Calu3 (cell line): ENCODE results near the gene MMP11. TPM values are rescaled to one million over a fixed set of nuclear protein-coding genes. Genes with fewer than 3 reads are reported as not detected.

Experiments
- BruUV-seq: library from RNA; stranded (reverse); fragments of 400-500 nt; replicated peaks from 2 replicates; lab custom pipeline; 2021; lab: Mats Ljungman, UMichigan
- CTCF ChIA-PET: fragments of 300-600 bp; sonication (Branson Sonifier 250); formaldehyde crosslinking; loops from one replicate; lab custom pipeline; 2022; ENCODE audit warnings: antibody characterized with exemption; lab: Charles Lee
- DNase-seq: peaks from one replicate; pipeline ENCODE4 v3.0.0; 2022
- H3K27ac Mint-ChIP-seq: one replicate; pipeline ENCODE4 v1.8.0; 2022; ENCODE audit warnings: mixed read lengths; ENCODE audit not compliant: unreplicated experiment
- H3K27me3 Mint-ChIP-seq: one replicate; pipeline ENCODE4 v1.8.0; 2022; ENCODE audit warnings: mixed read lengths; ENCODE audit not compliant: unreplicated experiment
- H3K36me3 Mint-ChIP-seq: one replicate; pipeline ENCODE4 v1.8.0; 2022; ENCODE audit warnings: mild to moderate bottlenecking, moderate library complexity, mixed read lengths; ENCODE audit not compliant: insufficient read depth, unreplicated experiment
- H3K4me1 Mint-ChIP-seq: one replicate; pipeline ENCODE4 v1.8.0; 2022; ENCODE audit warnings: mild to moderate bottlenecking, low read depth, mixed read lengths; ENCODE audit not compliant: unreplicated experiment
- H3K4me3 Mint-ChIP-seq: one replicate; pipeline ENCODE4 v1.8.0; 2022; ENCODE audit warnings: mild to moderate bottlenecking, low read depth, moderate library complexity, mixed read lengths; ENCODE audit not compliant: unreplicated experiment
- H3K9me3 Mint-ChIP-seq: one replicate; pipeline ENCODE4 v1.8.0; 2022; ENCODE audit warnings: low read depth, mixed read lengths; ENCODE audit not compliant: unreplicated experiment
- intact Hi-C: fragments of 100-400 bp; cut with micrococcal nuclease; formaldehyde crosslinking; loops from one replicate; pipeline ENCODE4 v1.10.0; 2022; ENCODE audit not compliant: unreplicated experiment
- total RNA-seq: library from RNA; stranded (reverse); gene quantifications from 2 replicates; pipeline ENCODE4 v1.2.3, GENCODE V29; 2022
- TF ChIP-seq, protein P1 (sequence below): fragments of 200-600 bp; IDR thresholded peaks from one replicate; pipeline ENCODE4 v1.8.0; 2022; ENCODE audit warnings: antibody characterized with exemption; ENCODE audit not compliant: unreplicated experiment

Gene MMP11
- total RNA-seq, 1 experiment from 2014 or later: 2.0 TPM

DNA sequence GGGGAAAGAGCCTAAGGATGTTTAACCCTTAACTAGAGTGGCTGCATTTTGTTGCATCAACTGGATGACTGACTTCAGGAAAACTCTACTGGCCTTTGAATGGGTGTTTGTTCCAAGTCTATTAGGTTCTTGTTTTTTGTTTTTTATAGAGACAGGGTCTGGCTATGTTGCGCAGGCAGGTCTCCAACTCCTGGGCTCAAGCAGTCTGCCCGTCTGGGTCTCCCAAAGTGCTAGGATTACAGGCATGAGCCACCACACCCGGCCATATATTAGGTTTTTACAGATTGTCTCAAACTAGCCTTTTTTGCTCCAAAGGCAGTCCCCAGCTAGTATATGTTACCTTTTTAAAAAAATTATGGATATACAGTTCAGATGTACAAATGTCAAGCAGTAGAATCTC, 15.3 kb downstream of the MMP11 start:
- intact Hi-C loops: loop anchor here (10.0 kb wide), 1 partner anchor 47 kb away; the partner anchor contains the start of gene DERL3
- TSS peak; percentile 64 for BruUV-seq
- H3K36me3 Mint-ChIP-seq: peaks cover 38% of the 10 kb centered on the region
- TF ChIP-seq, protein P1, sequence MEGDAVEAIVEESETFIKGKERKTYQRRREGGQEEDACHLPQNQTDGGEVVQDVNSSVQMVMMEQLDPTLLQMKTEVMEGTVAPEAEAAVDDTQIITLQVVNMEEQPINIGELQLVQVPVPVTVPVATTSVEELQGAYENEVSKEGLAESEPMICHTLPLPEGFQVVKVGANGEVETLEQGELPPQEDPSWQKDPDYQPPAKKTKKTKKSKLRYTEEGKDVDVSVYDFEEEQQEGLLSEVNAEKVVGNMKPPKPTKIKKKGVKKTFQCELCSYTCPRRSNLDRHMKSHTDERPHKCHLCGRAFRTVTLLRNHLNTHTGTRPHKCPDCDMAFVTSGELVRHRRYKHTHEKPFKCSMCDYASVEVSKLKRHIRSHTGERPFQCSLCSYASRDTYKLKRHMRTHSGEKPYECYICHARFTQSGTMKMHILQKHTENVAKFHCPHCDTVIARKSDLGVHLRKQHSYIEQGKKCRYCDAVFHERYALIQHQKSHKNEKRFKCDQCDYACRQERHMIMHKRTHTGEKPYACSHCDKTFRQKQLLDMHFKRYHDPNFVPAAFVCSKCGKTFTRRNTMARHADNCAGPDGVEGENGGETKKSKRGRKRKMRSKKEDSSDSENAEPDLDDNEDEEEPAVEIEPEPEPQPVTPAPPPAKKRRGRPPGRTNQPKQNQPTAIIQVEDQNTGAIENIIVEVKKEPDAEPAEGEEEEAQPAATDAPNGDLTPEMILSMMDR: no peak
- peaks cover 11% of the 10 kb centered on the region for H3K4me1 Mint-ChIP-seq
- H3K27me3 Mint-ChIP-seq: no peaks in the 10 kb centered on the region
- no peaks in the 10 kb centered on the region for H3K9me3 Mint-ChIP-seq
- peak overlapping the region; percentile 79 for H3K4me3 Mint-ChIP-seq
- no peak for DNase-seq
- H3K27ac Mint-ChIP-seq: no peak overlapping the region
- CTCF ChIA-PET: no interaction called here

DNA sequence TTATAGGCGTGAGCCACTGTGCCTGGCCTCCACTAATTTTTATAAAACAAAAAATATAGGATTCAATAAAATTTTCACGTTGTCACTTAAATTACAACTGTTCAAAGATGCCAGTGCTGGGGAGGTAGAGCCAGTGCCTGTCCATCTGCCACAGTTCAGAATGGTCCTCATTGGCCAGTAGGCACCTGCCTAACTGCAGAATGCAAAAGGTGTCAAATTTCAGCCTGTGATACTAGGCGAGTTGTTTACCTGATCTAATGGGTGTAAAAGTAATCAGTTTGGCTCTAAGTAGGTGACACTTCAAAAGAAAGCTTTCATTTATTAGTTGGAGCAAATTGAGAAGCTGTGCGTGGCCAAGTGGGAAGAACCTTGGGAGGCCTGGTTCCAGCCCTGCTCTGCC, 16.5 kb downstream of the MMP11 start:
- no TSS peak for BruUV-seq
- no peaks in the 10 kb centered on the region for H3K9me3 Mint-ChIP-seq

DNA sequence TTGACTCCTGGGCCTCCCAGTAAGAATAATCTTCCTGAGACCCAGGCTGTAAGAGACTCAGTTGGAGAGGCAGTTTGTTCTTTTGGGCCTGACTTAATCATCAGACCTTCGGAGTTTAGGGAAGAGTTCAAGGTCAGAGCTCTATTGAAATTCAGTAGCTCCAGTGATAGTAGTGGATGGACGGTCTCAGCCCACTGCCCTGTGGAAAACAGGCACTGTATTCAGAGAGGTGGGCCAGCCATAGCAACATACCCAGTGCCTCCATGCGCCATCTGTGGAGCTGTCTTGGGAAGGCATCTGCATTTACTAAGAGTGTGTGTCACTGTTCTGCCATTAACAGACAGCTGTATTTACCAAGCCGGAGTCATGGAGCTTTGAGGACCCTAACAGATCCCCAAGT, 17.0 kb downstream of the MMP11 start:
- no peak for DNase-seq
- intact Hi-C loops: loop anchor here (10.0 kb wide), 1 partner anchor 45 kb away; the partner anchor contains the start of gene DERL3
- H3K27ac Mint-ChIP-seq: no peak overlapping the region
- H3K4me1 Mint-ChIP-seq: peaks cover 2% of the 10 kb centered on the region
- TF ChIP-seq, protein P1: no peak
- CTCF ChIA-PET: interaction anchor here (0.8 kb wide), 1 partner anchor 19 kb away, joined by 5 read pairs; no protein-coding TSS in a partner anchor
- H3K9me3 Mint-ChIP-seq: no peaks in the 10 kb centered on the region
- no TSS peak for BruUV-seq
- H3K27me3 Mint-ChIP-seq: no peaks in the 10 kb centered on the region
- peaks cover 52% of the 10 kb centered on the region for H3K36me3 Mint-ChIP-seq
- no peak overlapping the region for H3K4me3 Mint-ChIP-seq

More for the DNA sequence above, 16.5 kb downstream of the MMP11 start:
- DNase-seq: no peak
- Mint-ChIP-seq H3K27me3 (no peaks in the 10 kb centered on the region), H3K4me1 (peaks cover 7% of the 10 kb centered on the region), H3K36me3 (peaks cover 47% of the 10 kb centered on the region), H3K27ac (no peak overlapping the region), H3K4me3 (no peak overlapping the region)
- TF ChIP-seq, protein P1: no peak
- intact Hi-C loops: loop anchor here (10.0 kb wide), 1 partner anchor 46 kb away; the partner anchor contains the start of gene DERL3
- CTCF ChIA-PET: no interaction called here

DNA sequence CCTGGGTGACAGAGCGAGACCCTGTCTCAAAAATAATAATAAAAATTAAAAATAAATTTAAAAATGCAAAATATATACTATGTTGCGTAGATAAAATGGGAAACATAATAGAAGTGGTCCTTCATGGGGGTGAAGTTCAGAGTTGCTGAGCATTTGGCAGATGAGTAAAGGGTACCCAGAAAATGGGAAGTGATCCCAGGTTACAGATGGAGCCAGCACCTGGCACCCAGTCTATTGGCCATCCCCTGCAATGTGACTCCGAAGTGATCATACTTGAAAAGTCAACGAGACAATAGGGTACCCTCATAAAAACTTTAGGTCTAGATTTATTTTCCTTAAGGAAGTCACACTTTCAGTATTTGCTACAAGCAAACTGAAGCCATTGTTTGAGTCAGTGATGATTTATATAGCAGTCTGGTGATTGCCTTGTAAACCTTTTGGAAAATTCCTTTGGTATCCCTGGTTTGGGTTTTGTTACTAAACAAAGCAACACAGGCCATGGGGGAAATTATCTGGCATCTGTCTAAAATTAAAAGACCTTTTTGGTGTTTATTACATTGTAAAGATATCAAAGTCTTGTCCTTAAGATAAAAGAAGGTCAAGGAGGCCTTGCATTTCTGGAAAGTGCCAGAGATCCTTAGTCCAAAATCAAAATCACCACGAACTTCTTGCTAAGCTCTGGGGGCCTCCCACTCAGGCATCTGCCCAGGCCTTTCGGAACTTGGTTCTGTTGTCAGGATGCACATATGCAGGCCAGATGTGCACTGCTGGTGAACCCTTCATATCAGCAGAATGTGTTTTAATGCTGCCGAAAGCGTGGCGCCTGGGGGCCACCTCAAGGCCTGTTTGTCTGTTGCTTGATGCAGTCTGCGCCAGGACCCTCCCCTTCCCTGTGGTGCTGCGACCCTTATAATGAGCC, 18.4 kb downstream of the MMP11 start:
- H3K4me3 Mint-ChIP-seq: no peak overlapping the region
- no peak overlapping the region for H3K27ac Mint-ChIP-seq
- CTCF ChIA-PET: interaction anchor here (0.5 kb wide), 1 partner anchor 33 kb away, joined by 3 read pairs; no protein-coding TSS in a partner anchor
- TF ChIP-seq, protein P1: no peak
- no TSS peak for BruUV-seq
- intact Hi-C loops: no loop called here
- H3K36me3 Mint-ChIP-seq: peaks cover 66% of the 10 kb centered on the region
- no peaks in the 10 kb centered on the region for H3K9me3 Mint-ChIP-seq
- no peaks in the 10 kb centered on the region for H3K27me3 Mint-ChIP-seq
- H3K4me1 Mint-ChIP-seq: no peaks in the 10 kb centered on the region
- no peak for DNase-seq
